SKM-1 (cell line): ENCODE results near the gene GKN1.

Source experiments
- DNase-seq: peaks from one replicate; lab custom pipeline; 2025; ENCODE audit not compliant: unreplicated experiment; lab: John Stamatoyannopoulos, UW

Gene GKN1

GRCh38 chr2:69007169-69007568 lies 32.7 kb downstream of the GKN1 start:
- no peak for DNase-seq

GRCh38 chr2:69007603-69008002 lies 33.2 kb downstream of the GKN1 start:
- DNase-seq: no peak

- no peak for DNase-seq
These were observed 36.2 kb downstream of the GKN1 start for GRCh38 chr2:69010437-69011194.

DNA sequence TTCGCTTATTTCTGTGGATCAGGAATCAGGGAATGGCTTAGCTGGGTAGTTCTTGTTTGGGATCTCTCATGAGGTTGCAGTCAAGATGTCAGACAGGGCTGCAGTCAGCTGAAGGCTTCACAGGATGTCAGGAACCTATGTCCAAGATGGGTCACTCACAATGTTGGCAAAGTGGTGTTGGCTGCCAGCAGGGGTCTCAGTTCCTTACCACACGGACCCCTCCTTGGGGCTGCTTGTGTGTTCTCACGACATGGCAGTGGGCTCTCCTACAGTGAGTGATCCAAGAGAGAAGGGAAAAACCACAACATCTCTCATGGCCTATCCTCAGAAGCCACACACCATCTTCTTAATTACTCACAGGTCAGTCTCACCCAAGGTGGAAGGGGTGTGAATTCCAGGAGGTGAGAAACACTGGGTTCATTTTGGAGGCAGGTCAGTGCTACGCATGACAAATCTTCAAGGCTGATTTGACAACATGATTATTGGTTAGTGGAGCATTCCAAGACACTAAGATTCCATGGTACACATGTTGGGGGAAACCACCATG lies 37.2 kb downstream of the GKN1 start:
- DNase-seq: no peak

DNA sequence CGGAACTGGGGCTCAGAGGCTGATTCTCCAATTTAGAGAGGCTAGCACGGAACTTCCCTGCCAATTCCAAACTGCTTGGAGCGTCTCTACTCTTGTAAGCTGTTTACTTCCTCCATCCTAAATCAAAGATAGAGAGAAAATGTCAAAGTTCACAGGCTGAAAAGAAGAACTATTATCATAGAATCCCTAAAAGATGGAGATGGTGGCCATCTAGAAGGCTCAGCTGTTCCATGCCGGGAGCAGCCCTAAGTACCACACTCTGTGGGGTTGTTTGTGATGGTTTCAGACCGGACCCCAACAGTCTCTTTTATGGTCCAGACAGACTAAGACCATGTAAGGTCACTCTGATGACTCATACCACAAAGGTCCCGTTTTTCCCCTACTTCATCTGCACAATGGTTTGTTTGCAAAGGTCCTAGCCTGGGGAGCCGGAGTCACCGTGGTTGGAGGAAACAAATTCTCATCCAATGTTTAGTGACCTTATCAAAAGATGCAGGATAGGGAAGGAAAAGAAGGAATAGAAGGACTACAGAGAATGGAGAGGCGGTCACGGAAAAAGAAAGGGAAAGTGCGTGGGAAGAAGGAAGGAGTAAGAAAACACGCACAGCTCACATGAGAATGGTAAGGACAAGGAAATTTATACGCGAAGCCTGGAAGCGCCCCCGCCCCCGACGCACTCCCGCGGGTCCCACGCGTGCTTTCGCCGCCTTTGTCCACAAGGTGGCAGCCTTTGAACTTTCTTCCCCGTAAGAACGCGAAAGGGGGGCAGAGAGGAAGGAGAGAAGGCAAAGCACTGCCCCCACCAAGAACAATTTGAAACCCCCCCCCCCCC lies 38.1 kb downstream of the GKN1 start:
- DNase-seq: peak; percentile 19

- peak; percentile 2 for DNase-seq
These were observed 38.9 kb downstream of the GKN1 start, which contains the start of gene ANTXR1 for GRCh38 chr2:69013142-69013839. ANTXR1 (plus strand) TSS chr2:69013179; CDS start chr2:69013500, 321 bp downstream.

- no peak for DNase-seq
These were observed 39.7 kb downstream of the GKN1 start for GRCh38 chr2:69013840-69014821.

- DNase-seq: no peak
These were observed 42.6 kb downstream of the GKN1 start for GRCh38 chr2:69017080-69017479.

DNA sequence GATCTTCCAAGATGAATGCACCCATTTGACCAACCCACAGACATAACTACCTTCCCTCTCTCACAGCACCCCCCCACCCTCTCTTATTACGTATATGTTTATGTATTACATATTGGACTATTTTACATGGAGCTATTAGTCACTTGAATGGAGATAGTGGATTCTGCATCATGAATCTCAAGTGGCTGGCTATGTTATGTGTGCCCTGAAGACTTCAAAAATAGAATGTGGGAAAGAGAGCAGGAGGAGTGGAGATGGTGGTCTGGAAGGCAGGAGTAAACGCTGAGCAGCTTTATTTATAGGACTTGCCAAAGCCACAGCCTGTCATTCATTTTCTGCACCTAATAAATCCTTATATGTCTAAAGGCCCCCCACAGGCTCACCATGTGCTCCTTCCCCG lies 43.4 kb downstream of the GKN1 start:
- no peak for DNase-seq

DNA sequence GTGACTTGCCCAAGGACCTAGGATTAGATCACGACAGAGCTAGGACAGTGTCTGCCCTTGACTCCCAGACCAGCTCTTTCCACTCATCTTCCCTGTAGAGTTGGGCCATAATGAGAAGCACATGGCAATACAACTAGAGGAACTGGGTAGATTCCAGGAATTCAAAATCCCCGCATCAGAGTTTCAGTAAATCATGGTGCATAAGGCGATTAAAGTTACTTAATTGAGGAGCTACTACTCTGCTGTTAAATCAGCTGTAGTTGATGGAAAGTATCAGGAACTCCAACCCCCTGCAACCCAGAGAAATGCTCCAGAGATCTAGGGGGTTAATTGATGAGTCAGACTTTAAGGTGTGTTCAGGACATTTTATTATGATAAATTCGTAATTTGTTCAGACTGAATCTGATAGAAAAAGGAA lies 44.3 kb downstream of the GKN1 start:
- no peak for DNase-seq

- DNase-seq: no peak
These were observed 46.3 kb downstream of the GKN1 start for GRCh38 chr2:69020496-69021426.

DNA sequence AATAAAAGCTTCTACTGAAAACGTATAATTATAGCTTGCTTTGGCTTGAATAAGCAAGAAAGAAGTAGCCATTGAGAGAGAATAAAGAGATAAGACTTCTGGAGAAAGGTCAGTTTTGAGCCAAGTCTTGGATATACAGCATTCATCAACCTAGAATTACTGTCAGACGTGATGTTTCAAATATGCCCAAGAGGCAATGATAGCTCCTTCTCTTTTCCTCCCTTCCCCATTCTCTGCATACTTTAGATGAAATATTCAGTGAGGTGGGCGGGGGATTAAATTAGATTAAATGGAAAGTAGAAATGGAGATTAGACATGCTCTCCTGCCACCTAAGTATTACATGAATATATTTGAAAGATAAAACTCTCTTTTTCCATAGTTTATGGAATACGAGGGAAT lies 47.3 kb downstream of the GKN1 start:
- DNase-seq: no peak

DNA sequence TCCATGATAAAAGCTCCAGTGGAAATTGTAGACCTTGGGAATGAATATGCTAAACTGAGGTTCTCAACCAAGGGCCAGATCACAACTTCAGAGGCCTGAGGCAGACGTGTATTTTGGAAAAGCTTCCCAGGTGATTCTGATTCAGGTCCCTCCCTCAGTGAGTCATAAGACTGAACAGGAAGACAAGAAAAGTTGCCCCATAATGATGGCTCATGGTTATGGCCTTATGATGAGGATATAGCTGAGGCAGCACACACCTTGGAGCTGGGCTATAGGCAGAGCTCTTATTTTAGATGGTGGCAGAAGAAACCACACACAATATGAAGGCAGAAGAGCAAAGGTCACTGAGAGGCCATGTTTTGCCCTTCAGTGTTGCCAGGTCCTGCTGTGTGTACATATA lies 48.1 kb downstream of the GKN1 start:
- no peak for DNase-seq

DNA sequence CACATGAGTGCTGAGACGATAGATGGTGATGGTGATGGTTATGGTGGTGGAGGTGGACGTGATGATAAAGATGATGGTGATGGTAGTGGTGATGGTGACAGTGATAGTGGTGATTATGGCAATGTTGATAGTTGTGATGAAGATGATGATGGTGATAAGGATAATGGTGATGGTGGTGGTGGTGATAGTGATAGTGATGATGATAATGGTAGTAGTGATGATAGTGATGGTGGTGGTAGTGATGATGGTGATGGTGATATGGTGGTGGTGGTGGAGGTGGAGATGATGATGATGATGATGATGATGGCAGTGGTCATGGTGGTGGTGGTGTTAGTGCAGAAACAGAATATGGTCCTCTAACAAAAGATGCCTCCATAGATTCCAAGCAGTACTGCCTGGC lies 48.8 kb downstream of the GKN1 start:
- DNase-seq: no peak

DNA sequence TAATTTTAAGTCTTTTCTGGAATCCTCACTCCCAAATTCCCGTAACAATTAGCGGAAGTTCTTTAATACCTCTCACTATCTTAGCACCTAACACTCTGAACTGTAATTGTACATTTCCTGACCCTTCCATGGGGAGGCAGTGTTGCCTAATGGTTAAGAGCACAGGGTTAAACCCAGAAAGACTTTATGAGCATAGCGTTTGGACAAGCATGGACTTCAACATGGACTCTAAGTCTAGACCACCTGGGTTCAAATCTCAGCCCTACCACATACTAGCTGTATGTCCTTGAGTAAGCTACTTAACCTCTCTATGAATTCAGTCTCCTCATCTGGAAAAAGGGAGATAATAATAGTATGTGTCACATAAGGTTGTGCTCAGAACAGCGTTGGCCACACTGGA lies 51.6 kb downstream of the GKN1 start:
- peak; percentile 12 for DNase-seq

GRCh38 chr2:69026691-69027459 lies 52.4 kb downstream of the GKN1 start:
- no peak for DNase-seq
